ENCODE measurements around the gene MACO1. TPM values are rescaled to one million over a fixed set of nuclear protein-coding genes. Genes with fewer than 3 reads are reported as not detected.
"Not testable (repeated sequence)": the region's sequence is repeated elsewhere in the genome, so short reads cannot be mapped to it uniquely, and the experiment has no call there.

The MACO1 gene
- total and polyA plus RNA-seq, 4 donors = 15.3 to 23.2 (median 20.6) TPM

- Histone ChIP-seq H3K9me3 (ENCODE audit: control insufficient read depth in 4 of 4, low read length in 3 of 4) (no peaks in the 10 kb centered on the region), H3K27ac (ENCODE audit: low read depth in 1 of 2, low read length in 2 of 2) (no peak overlapping the region), H3K4me3 (ENCODE audit: low read depth in 1 of 3, low read length in 3 of 3) (no peak overlapping the region), H3K4me1 (ENCODE audit: control insufficient read depth in 4 of 4, insufficient read depth in 4 of 4, low read length in 3 of 4) (peaks cover 0 to 10% (median 2%) of the 10 kb centered on the region in 4 donors), H3K9ac (ENCODE audit: low read depth in 1 of 2, low read length in 2 of 2) (no peak overlapping the region), H3K36me3 (ENCODE audit: control insufficient read depth in 4 of 4, insufficient read depth in 3 of 4, low read depth in 1 of 4, low read length in 3 of 4) (peaks cover 0 to 5% (median 2%) of the 10 kb centered on the region in 4 donors), H3K27me3 (ENCODE audit: control insufficient read depth in 4 of 4, insufficient read depth in 4 of 4, low read length in 3 of 4) (no peaks in the 10 kb centered on the region)
- no peak for DNase-seq (ENCODE audit: low spot score)
- no peak for TF ChIP-seq HNF4G (IDR thresholded peaks at IDR 0.05)
- peak in 1 of 2 donors; percentile 5 for TF ChIP-seq RAD21 (IDR thresholded peaks at IDR 0.05)
- 57% methylated on average over 1 of the region's 1 CpG for WGBS
Measured at GRCh38 chr1:25442178-25442577, 11.5 kb downstream of the MACO1 start.

- Histone ChIP-seq H3K4me3 (ENCODE audit: low read depth in 1 of 3, low read length in 3 of 3) (no peak overlapping the region), H3K9me3 (ENCODE audit: control insufficient read depth in 4 of 4, low read length in 3 of 4) (no peaks in the 10 kb centered on the region), H3K27ac (ENCODE audit: low read depth in 1 of 2, low read length in 2 of 2) (no peak overlapping the region), H3K27me3 (ENCODE audit: control insufficient read depth in 4 of 4, insufficient read depth in 4 of 4, low read length in 3 of 4) (no peaks in the 10 kb centered on the region), H3K36me3 (ENCODE audit: control insufficient read depth in 4 of 4, insufficient read depth in 3 of 4, low read depth in 1 of 4, low read length in 3 of 4) (peaks cover 0 to 9% (median 3%) of the 10 kb centered on the region in 4 donors), H3K4me1 (ENCODE audit: control insufficient read depth in 4 of 4, insufficient read depth in 4 of 4, low read length in 3 of 4) (peaks cover 0 to 5% (median 2%) of the 10 kb centered on the region in 4 donors), H3K9ac (ENCODE audit: low read depth in 1 of 2, low read length in 2 of 2) (no peak overlapping the region)
- TF ChIP-seq FOXA1 (IDR thresholded peaks at IDR 0.05) (no peak), YY1 (IDR thresholded peaks at IDR 0.05) (no peak), RAD21 (IDR thresholded peaks at IDR 0.05) (no peak), SP1 (IDR thresholded peaks at IDR 0.05) (no peak), RXRA (IDR thresholded peaks at IDR 0.05) (no peak)
- DNase-seq (ENCODE audit: low spot score) = no peak
- WGBS = 91% methylated on average over 4 of the region's 4 CpGs
Measured at GRCh38 chr1:25443030-25443699, 12.5 kb downstream of the MACO1 start.

- not testable (repeated sequence) for H3K9ac ChIP-seq (ENCODE audit: low read depth in 1 of 2, low read length in 2 of 2); DNase-seq (ENCODE audit: low spot score); H3K27me3 ChIP-seq (ENCODE audit: control insufficient read depth in 4 of 4, insufficient read depth in 4 of 4, low read length in 3 of 4); H3K9me3 ChIP-seq (ENCODE audit: control insufficient read depth in 4 of 4, low read length in 3 of 4); H3K27ac ChIP-seq (ENCODE audit: low read depth in 1 of 2, low read length in 2 of 2); H3K4me3 ChIP-seq (ENCODE audit: low read depth in 1 of 3, low read length in 3 of 3); H3K4me1 ChIP-seq (ENCODE audit: control insufficient read depth in 4 of 4, insufficient read depth in 4 of 4, low read length in 3 of 4)
- 92% methylated on average over 5 of the region's 5 CpGs for WGBS
- peaks cover 3 to 12% (median 3%) of the 10 kb centered on the region in 4 donors for H3K36me3 ChIP-seq (ENCODE audit: control insufficient read depth in 4 of 4, insufficient read depth in 3 of 4, low read depth in 1 of 4, low read length in 3 of 4)
Measured at GRCh38 chr1:25444604-25445003, 13.9 kb downstream of the MACO1 start.

GRCh38 chr1:25445993-25446538 is 15.4 kb downstream of the MACO1 start:
- Histone ChIP-seq H3K27ac (ENCODE audit: low read depth in 1 of 2, low read length in 2 of 2) (no peak overlapping the region), H3K9me3 (ENCODE audit: control insufficient read depth in 4 of 4, low read length in 3 of 4) (no peaks in the 10 kb centered on the region), H3K27me3 (ENCODE audit: control insufficient read depth in 4 of 4, insufficient read depth in 4 of 4, low read length in 3 of 4) (no peaks in the 10 kb centered on the region), H3K4me1 (ENCODE audit: control insufficient read depth in 4 of 4, insufficient read depth in 4 of 4, low read length in 3 of 4) (peaks cover 0 to 5% (median 0%) of the 10 kb centered on the region in 4 donors), H3K36me3 (ENCODE audit: control insufficient read depth in 4 of 4, insufficient read depth in 3 of 4, low read depth in 1 of 4, low read length in 3 of 4) (peaks cover 3 to 12% (median 7%) of the 10 kb centered on the region in 4 donors), H3K9ac (ENCODE audit: low read depth in 1 of 2, low read length in 2 of 2) (no peak overlapping the region), H3K4me3 (ENCODE audit: low read depth in 1 of 3, low read length in 3 of 3) (no peak overlapping the region)
- 91% methylated on average over 2 of the region's 2 CpGs for WGBS
- TF ChIP-seq REST (IDR thresholded peaks at IDR 0.05) (no peak), FOXA1 (IDR thresholded peaks at IDR 0.05) (no peak), HNF4G (IDR thresholded peaks at IDR 0.05) (no peak), HNF4A (conservative IDR thresholded peaks at IDR 0.05) (no peak), GABPA (IDR thresholded peaks at IDR 0.05 in 1 of 2, conservative IDR thresholded peaks at IDR 0.05 in 1 of 2) (no peak), EGR1 (IDR thresholded peaks at IDR 0.05; ENCODE audit: low read depth in 2 of 2) (no peak)
- no peak for DNase-seq (ENCODE audit: low spot score)
